GM19099 (cell line): ENCODE measurements around the gene VCY.
"Not testable (repeated sequence)": the region's sequence is repeated elsewhere in the genome, so short reads cannot be mapped to it uniquely, and the experiment has no call there.

Experiments
- POLR2A ChIP-seq: IDR thresholded peaks from 3 replicates; pipeline ENCODE4 v1.6.1; 2011; ENCODE audit warnings: low read depth; ENCODE audit not compliant: insufficient read length; ENCODE audit errors: extremely low read depth

The VCY gene

GRCh38 chrY:13986373-13986772 lies at the start of gene VCY:
Gene VCY (minus strand): TSS chrY:13986473. CDS start chrY:13986440, 33 bp downstream.
- not testable (repeated sequence) for TF ChIP-seq POLR2A
